Psoas muscle (tissue), 7 donors: ENCODE measurements around the gene DAAM2. TPM values are rescaled to one million over a fixed set of nuclear protein-coding genes. Genes with fewer than 3 reads are reported as not detected.

Experiments
- polyA plus RNA-seq, 3 donors: library from polyadenylated mRNA; stranded (reverse); fragments of 200-250 nt; gene quantifications; one replicate each; pipeline ENCODE4 v1.2.3, GENCODE V29; 2013
- total RNA-seq, 4 donors: library from RNA; stranded (reverse); fragmentation: NEBNext Ultra II Directional in 2 of 4; extraction: Animal tissue kit (Norgen Biotek cat#: 25700) in 2 of 4; gene quantifications; one replicate each; pipeline versions ENCODE4 v1.2.1 to v1.2.4, GENCODE V29; 2021 to 2023
- donor health status: healthy with polysubstance abuse.
- donor health status: DM: no; HTN: no; CAD: no; lungs with moderate emphysema.
- donor health status: Bipolar disorder and iron deficiency.
- donor health status: healthy.
- donor health status: DM: no; HTN: no; CAD: no.
- donor health status: DM: no; HTN: no; CAD: no.
- donor health status: DM: yes; HTN: yes; CAD: no.

DAAM2 gene
- total and polyA plus RNA-seq, 7 donors = 7.0 to 67.1 (median 26.5) TPM

Other genes with a start within 250 kb of the DAAM2 start
- gene KIF6, start 67.0 kb upstream of the DAAM2 start, total RNA-seq = under 1 TPM in 2 of 4 donors, not detected in 2; 0.14 to 0.17 TPM
- gene KIF6, start 67.0 kb upstream of the DAAM2 start, polyA plus RNA-seq = under 1 TPM; 0.03 to 0.09 (median 0.08) TPM
- 10 to 100 TPM; 24.2 to 44.2 (median 36.4) TPM for gene MOCS1, start 142.1 kb downstream of the DAAM2 start, total RNA-seq
- 10 to 100 TPM; 17.3 to 32.5 (median 17.4) TPM for gene MOCS1, start 142.1 kb downstream of the DAAM2 start, polyA plus RNA-seq